ENCODE results near the gene ACSL6. TPM values are rescaled to one million over a fixed set of nuclear protein-coding genes. Genes with fewer than 3 reads are reported as not detected.
A peak's percentile ranks its signal among the peaks of the same experiment; 100 is the strongest.

The ACSL6 gene
- total and polyA plus RNA-seq, 2 donors (not counting 1 experiment from before 2014, with no cell fraction given), result 0.02 to 0.33 TPM

DNA sequence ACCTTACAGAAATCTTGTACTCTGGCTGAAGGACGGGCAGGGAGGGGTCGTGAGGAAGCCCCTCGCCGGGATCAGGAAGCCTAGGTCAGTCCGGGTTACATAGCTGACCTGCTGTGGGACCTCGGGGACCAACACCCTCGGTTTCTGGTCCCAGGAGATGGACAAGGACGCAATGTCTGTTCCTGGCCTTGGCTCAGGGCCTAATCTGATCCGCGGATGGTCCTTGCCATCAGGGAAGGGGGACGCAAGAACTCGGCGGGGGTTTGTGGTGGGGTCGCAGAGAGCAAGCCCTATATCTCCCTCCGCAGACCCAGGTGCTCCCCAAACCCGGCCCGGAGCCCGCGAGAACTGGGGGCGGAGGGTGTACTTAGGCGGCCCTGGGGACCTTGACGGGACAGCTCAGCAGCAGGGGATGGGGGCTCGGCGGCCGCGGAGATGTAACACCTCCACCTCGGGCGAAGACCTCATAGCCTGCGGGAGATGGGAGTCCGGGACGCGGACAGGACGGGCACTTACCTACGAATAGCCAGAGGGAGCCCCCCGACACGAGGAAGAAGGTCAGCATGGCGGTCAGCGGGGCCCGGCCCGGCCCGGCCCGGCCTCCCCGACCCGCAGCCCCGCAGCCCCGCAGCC lies 353 bp downstream of the ACSL6 start:
- Histone ChIP-seq H3K79me2 (ENCODE audit: control insufficient read depth, insufficient read depth, low read length) (no peaks in the 10 kb centered on the region), H3K4me1 (ENCODE audit: control insufficient read depth, extremely low read depth, insufficient read depth, low read length) (no peaks in the 10 kb centered on the region), H3K27me3 (ENCODE audit: control insufficient read depth, insufficient read depth, low read length) (peaks cover 35% of the 10 kb centered on the region), H3K36me3 (ENCODE audit: control insufficient read depth, insufficient read depth, low read length) (no peaks in the 10 kb centered on the region), H3K27ac (ENCODE audit: insufficient read depth, low read length) (no peak overlapping the region), H3K4me3 (replicated peaks in 1 of 4; ENCODE audit: control extremely low read depth in 1 of 4, insufficient read depth in 1 of 4, low read depth in 3 of 4, low read length in 4 of 4) (peak overlapping the region in 2 of 4 experiments; percentile 14 to 55), H2AFZ (ENCODE audit: low read length) (no peak overlapping the region), H3K9ac (ENCODE audit: insufficient read depth, low read length) (no peak overlapping the region), H3K9me3 (ENCODE audit: control insufficient read depth, insufficient read depth, low read depth, low read length) (no peaks in the 10 kb centered on the region), H3K4me2 (ENCODE audit: extremely low read depth, insufficient read depth, low read length) (peak overlapping the region; percentile 77), H4K20me1 (ENCODE audit: control insufficient read depth, extremely low read depth, insufficient read depth, low read length) (no peaks in the 10 kb centered on the region)
- peak; percentile 89 for TF ChIP-seq EZH2 (IDR thresholded peaks at IDR 0.05; ENCODE audit: low read length, missing control alignments)
- TF ChIP-seq, protein P1, sequence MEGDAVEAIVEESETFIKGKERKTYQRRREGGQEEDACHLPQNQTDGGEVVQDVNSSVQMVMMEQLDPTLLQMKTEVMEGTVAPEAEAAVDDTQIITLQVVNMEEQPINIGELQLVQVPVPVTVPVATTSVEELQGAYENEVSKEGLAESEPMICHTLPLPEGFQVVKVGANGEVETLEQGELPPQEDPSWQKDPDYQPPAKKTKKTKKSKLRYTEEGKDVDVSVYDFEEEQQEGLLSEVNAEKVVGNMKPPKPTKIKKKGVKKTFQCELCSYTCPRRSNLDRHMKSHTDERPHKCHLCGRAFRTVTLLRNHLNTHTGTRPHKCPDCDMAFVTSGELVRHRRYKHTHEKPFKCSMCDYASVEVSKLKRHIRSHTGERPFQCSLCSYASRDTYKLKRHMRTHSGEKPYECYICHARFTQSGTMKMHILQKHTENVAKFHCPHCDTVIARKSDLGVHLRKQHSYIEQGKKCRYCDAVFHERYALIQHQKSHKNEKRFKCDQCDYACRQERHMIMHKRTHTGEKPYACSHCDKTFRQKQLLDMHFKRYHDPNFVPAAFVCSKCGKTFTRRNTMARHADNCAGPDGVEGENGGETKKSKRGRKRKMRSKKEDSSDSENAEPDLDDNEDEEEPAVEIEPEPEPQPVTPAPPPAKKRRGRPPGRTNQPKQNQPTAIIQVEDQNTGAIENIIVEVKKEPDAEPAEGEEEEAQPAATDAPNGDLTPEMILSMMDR (conservative IDR thresholded peaks at IDR 0.05 in 1 of 2, IDR thresholded peaks at IDR 0.05 in 1 of 2; ENCODE audit: low read depth in 1 of 2, low read length in 2 of 2), result no peak
- no peak for DNase-seq (ENCODE audit: low read depth in 2 of 2)

GRCh38 chr5:132010645-132010988 lies 841 bp downstream of the ACSL6 start:
- Histone ChIP-seq H3K4me1 (ENCODE audit: control insufficient read depth, extremely low read depth, insufficient read depth, low read length) (no peaks in the 10 kb centered on the region), H3K4me2 (ENCODE audit: extremely low read depth, insufficient read depth, low read length) (no peak overlapping the region), H3K4me3 (replicated peaks in 1 of 4; ENCODE audit: control extremely low read depth in 1 of 4, insufficient read depth in 1 of 4, low read depth in 3 of 4, low read length in 4 of 4) (no peak overlapping the region), H3K79me2 (ENCODE audit: control insufficient read depth, insufficient read depth, low read length) (no peaks in the 10 kb centered on the region), H3K36me3 (ENCODE audit: control insufficient read depth, insufficient read depth, low read length) (no peaks in the 10 kb centered on the region), H4K20me1 (ENCODE audit: control insufficient read depth, extremely low read depth, insufficient read depth, low read length) (no peaks in the 10 kb centered on the region), H3K9me3 (ENCODE audit: control insufficient read depth, insufficient read depth, low read depth, low read length) (no peaks in the 10 kb centered on the region), H3K9ac (ENCODE audit: insufficient read depth, low read length) (no peak overlapping the region), H3K27ac (ENCODE audit: insufficient read depth, low read length) (no peak overlapping the region), H2AFZ (ENCODE audit: low read length) (no peak overlapping the region), H3K27me3 (ENCODE audit: control insufficient read depth, insufficient read depth, low read length) (peaks cover 35% of the 10 kb centered on the region)
- DNase-seq (ENCODE audit: low read depth in 2 of 2), result no peak
- TF ChIP-seq, protein P1 (conservative IDR thresholded peaks at IDR 0.05 in 1 of 2, IDR thresholded peaks at IDR 0.05 in 1 of 2; ENCODE audit: low read depth in 1 of 2, low read length in 2 of 2), result no peak

- Histone ChIP-seq H3K27me3 (ENCODE audit: control insufficient read depth, insufficient read depth, low read length) (peaks cover 35% of the 10 kb centered on the region), H3K36me3 (ENCODE audit: control insufficient read depth, insufficient read depth, low read length) (no peaks in the 10 kb centered on the region), H3K4me2 (ENCODE audit: extremely low read depth, insufficient read depth, low read length) (no peak overlapping the region), H2AFZ (ENCODE audit: low read length) (no peak overlapping the region), H4K20me1 (ENCODE audit: control insufficient read depth, extremely low read depth, insufficient read depth, low read length) (no peaks in the 10 kb centered on the region), H3K4me3 (replicated peaks in 1 of 4; ENCODE audit: control extremely low read depth in 1 of 4, insufficient read depth in 1 of 4, low read depth in 3 of 4, low read length in 4 of 4) (no peak overlapping the region), H3K9me3 (ENCODE audit: control insufficient read depth, insufficient read depth, low read depth, low read length) (no peaks in the 10 kb centered on the region), H3K79me2 (ENCODE audit: control insufficient read depth, insufficient read depth, low read length) (no peaks in the 10 kb centered on the region), H3K4me1 (ENCODE audit: control insufficient read depth, extremely low read depth, insufficient read depth, low read length) (no peaks in the 10 kb centered on the region), H3K9ac (ENCODE audit: insufficient read depth, low read length) (no peak overlapping the region), H3K27ac (ENCODE audit: insufficient read depth, low read length) (no peak overlapping the region)
- DNase-seq (ENCODE audit: low read depth in 2 of 2), result no peak
- TF ChIP-seq, protein P1 (conservative IDR thresholded peaks at IDR 0.05 in 1 of 2, IDR thresholded peaks at IDR 0.05 in 1 of 2; ENCODE audit: low read depth in 1 of 2, low read length in 2 of 2), result no peak
- TF ChIP-seq EZH2 (IDR thresholded peaks at IDR 0.05; ENCODE audit: low read length, missing control alignments), result peak; percentile 44
These were observed 1.6 kb downstream of the ACSL6 start for GRCh38 chr5:132009706-132010405.
